Ovary (tissue), 3 donors: Measurements from ENCODE around the gene NEDD9.

ENCODE experiments used
- EP300 ChIP-seq: sonication (generic); formaldehyde crosslinking; IDR thresholded peaks from one replicate; pipeline ENCODE4 v1.6.1; 2017; ENCODE audit warnings: antibody characterized with exemption
- POLR2A ChIP-seq: fragments of 450-650 bp; IDR thresholded peaks from one replicate; pipeline ENCODE4 v1.6.1; 2017; ENCODE audit warnings: antibody characterized with exemption, mild to moderate bottlenecking, moderate library complexity
- TF ChIP-seq, protein P1 (sequence below), 3 donors: fragments of 450-650 bp in 2 of 3; fragments of 200-600 bp in 1 of 3; IDR thresholded peaks; one replicate each; pipeline versions ENCODE4 v1.5.1 to v1.8.0; 2016 to 2022; ENCODE audit warnings: antibody characterized with exemption in 3 of 3, mild to moderate bottlenecking in 1 of 3
- donor health status: DM: no; HTN: no; CAD: no.

DNA sequence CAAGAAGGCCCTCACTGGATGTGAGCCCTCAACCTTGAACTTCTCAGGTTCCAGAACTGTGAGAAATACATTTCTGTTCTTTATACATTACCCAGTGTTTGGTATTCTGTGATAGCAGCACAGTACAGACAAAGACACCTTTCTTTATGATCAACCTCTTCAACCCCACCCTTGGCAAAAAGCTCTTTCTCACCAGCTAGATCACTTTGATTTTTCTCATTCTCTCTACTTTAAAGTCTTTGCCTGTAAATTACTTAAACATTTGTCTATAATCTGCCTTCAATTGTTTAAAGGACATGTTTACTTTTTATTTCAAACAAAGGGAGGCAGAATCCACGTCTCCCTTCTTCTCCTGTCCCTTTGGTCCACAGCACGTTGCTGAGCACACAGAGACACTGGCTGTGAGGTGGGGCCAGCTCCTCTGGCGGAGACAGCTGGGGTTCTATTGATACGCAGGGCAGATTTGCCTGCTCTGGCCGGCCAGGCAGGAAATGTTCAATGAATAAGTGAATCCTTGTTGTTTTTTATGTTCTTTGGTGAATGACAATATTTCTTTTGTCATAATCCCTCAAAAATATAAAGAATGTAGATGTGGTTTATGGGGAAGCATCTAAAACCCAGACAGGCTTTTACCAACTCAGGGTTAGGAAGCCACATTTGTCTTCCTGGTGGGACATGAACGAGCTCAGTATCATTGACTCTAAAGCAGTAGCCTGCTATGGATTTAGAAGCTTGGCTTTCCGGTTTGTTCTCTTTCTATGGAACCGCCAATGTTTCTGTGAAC lies 52.9 kb downstream of the NEDD9 start:
- TF ChIP-seq, protein P1, sequence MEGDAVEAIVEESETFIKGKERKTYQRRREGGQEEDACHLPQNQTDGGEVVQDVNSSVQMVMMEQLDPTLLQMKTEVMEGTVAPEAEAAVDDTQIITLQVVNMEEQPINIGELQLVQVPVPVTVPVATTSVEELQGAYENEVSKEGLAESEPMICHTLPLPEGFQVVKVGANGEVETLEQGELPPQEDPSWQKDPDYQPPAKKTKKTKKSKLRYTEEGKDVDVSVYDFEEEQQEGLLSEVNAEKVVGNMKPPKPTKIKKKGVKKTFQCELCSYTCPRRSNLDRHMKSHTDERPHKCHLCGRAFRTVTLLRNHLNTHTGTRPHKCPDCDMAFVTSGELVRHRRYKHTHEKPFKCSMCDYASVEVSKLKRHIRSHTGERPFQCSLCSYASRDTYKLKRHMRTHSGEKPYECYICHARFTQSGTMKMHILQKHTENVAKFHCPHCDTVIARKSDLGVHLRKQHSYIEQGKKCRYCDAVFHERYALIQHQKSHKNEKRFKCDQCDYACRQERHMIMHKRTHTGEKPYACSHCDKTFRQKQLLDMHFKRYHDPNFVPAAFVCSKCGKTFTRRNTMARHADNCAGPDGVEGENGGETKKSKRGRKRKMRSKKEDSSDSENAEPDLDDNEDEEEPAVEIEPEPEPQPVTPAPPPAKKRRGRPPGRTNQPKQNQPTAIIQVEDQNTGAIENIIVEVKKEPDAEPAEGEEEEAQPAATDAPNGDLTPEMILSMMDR (IDR thresholded peaks at IDR 0.05) = no peak
- TF ChIP-seq EP300 (no peak), POLR2A (no peak)
